Ishikawa (cell line): ENCODE data around the gene RNF6.

Experiments used
- MAX ChIP-seq: IDR thresholded peaks from 2 replicates; pipeline ENCODE4 v1.6.1; 2012
- TAF1 ChIP-seq: IDR thresholded peaks from 2 replicates; pipeline ENCODE4 v1.6.1; 2012; ENCODE audit warnings: low read depth, mild to moderate bottlenecking

- TF ChIP-seq TAF1 = no peak
- TF ChIP-seq MAX = no peak
These were observed 6.0 kb upstream of the RNF6 start for GRCh38 chr13:26228096-26228495.
